IMR-90 (cell line): ENCODE measurements around the gene LILRA2. TPM values are rescaled to one million over a fixed set of nuclear protein-coding genes. Genes with fewer than 3 reads are reported as not detected.

ENCODE experiments used
- ATAC-seq: fragments of 200-7000 bp; cut with Tn5 transposase; 2 replicates; pipeline ENCODE4 v1.9.1; 2020; ENCODE audit warnings: low read depth, mild to moderate bottlenecking, moderate library complexity
- BruUV-seq: library from RNA; stranded (reverse); fragments of 400-500 nt; replicated peaks from 2 replicates; lab custom pipeline; 2021; lab: Mats Ljungman, UMichigan
- CTCF ChIA-PET: fragments of 300-600 bp; formaldehyde crosslinking; extraction: SDS; loops from one replicate; lab custom pipeline; 2021; ENCODE audit warnings: antibody characterized with exemption; lab: Yijun Ruan, JAX
- POLR2A ChIA-PET: fragments of 300-600 bp; sonication (Branson Sonifier 250); formaldehyde crosslinking; loops from one replicate; lab custom pipeline; 2022; ENCODE audit warnings: antibody characterized with exemption; ENCODE audit not compliant: unreplicated experiment; lab: Charles Lee
- DNase-seq: peaks from one replicate; pipeline ENCODE4 v3.0.0; 2013
- H2AFZ ChIP-seq: replicated peaks from 2 replicates; pipeline ENCODE3; 2013; ENCODE audit warnings: low read length, mild to moderate bottlenecking; ENCODE audit not compliant: poor library complexity
- H2AK5ac ChIP-seq: 2 replicates; pipeline ENCODE4 v1.6.1; 2013; ENCODE audit warnings: low read depth, low read length, inconsistent platforms
- H2AK9ac ChIP-seq: replicated peaks from 2 replicates; pipeline ENCODE3; 2013; ENCODE audit warnings: mild to moderate bottlenecking, low read depth, low read length, moderate library complexity; ENCODE audit not compliant: poor library complexity
- H2BK120ac ChIP-seq: 2 replicates; pipeline ENCODE4 v1.6.1; 2013; ENCODE audit warnings: low read depth, low read length, inconsistent platforms
- H2BK15ac ChIP-seq: 3 replicates; pipeline ENCODE4 v1.6.1; 2013; ENCODE audit warnings: low read depth, low read length, inconsistent platforms
- H2BK20ac ChIP-seq: 2 replicates; pipeline ENCODE4 v1.6.1; 2013; ENCODE audit warnings: low read depth, mild to moderate bottlenecking, inconsistent platforms, low read length, moderate library complexity
- H2BK5ac ChIP-seq: 2 replicates; pipeline ENCODE4 v1.6.1; 2013; ENCODE audit warnings: mild to moderate bottlenecking, low read depth, low read length, inconsistent platforms; ENCODE audit not compliant: poor library complexity, severe bottlenecking
- H3K14ac ChIP-seq: replicated peaks from 2 replicates; pipeline ENCODE4 v1.6.1; 2013; ENCODE audit warnings: low read depth, low read length, inconsistent platforms
- H3K18ac ChIP-seq: 2 replicates; pipeline ENCODE4 v1.6.1; 2013; ENCODE audit warnings: low read depth, low read length, control low read depth
- H3K23ac ChIP-seq: 2 replicates; pipeline ENCODE4 v1.6.1; 2013; ENCODE audit warnings: low read depth, low read length, inconsistent platforms
- H3K27ac ChIP-seq: 2 replicates; pipeline ENCODE4 v1.5.1; 2013; ENCODE audit warnings: mild to moderate bottlenecking, control low read depth, low read length; ENCODE audit not compliant: insufficient read depth
- H3K27me3 ChIP-seq: 2 replicates; pipeline ENCODE4 v1.6.1; 2013; ENCODE audit warnings: low read length; ENCODE audit not compliant: control insufficient read depth, insufficient read depth
- H3K36me3 ChIP-seq: 2 replicates; pipeline ENCODE4 v1.6.1; 2013; ENCODE audit warnings: low read length, mixed read lengths; ENCODE audit not compliant: control insufficient read depth, insufficient read depth
- H3K4ac ChIP-seq: 2 replicates; pipeline ENCODE4 v1.6.1; 2013; ENCODE audit warnings: low read depth, low read length, inconsistent platforms
- H3K4me1 ChIP-seq: 2 replicates; pipeline ENCODE4 v1.6.1; 2013; ENCODE audit warnings: low read length, mixed read lengths; ENCODE audit not compliant: control insufficient read depth, insufficient read depth
- H3K4me2 ChIP-seq: 2 replicates; pipeline ENCODE4 v1.6.1; 2013; ENCODE audit warnings: low read depth, mild to moderate bottlenecking, control low read depth, low read length, moderate library complexity
- H3K4me3 ChIP-seq: 2 replicates; pipeline ENCODE4 v1.5.1; 2013; ENCODE audit warnings: low read depth, mild to moderate bottlenecking, control low read depth, low read length, moderate library complexity; ENCODE audit not compliant: insufficient read depth
- H3K56ac ChIP-seq: 2 replicates; pipeline ENCODE4 v1.6.1; 2013; ENCODE audit warnings: low read length, inconsistent platforms; ENCODE audit not compliant: insufficient read depth; ENCODE audit errors: extremely low read depth
- H3K79me1 ChIP-seq, 2 experiments: 2 replicates each; pipeline ENCODE4 v1.6.1; 2013; ENCODE audit warnings: low read length in 2 of 2, inconsistent platforms in 1 of 2, low read depth in 1 of 2
- H3K9ac ChIP-seq: 2 replicates; pipeline ENCODE4 v1.6.1; 2013; ENCODE audit warnings: low read depth, low read length, control low read depth
- H3K9me1 ChIP-seq: 2 replicates; pipeline ENCODE4 v1.6.1; 2013; ENCODE audit warnings: low read length, inconsistent platforms; ENCODE audit not compliant: insufficient read depth
- H3K9me3 ChIP-seq: 2 replicates; pipeline ENCODE4 v1.6.1; 2013; ENCODE audit warnings: low read length; ENCODE audit not compliant: control insufficient read depth, insufficient read depth
- H4K20me1 ChIP-seq: 2 replicates; pipeline ENCODE4 v1.6.1; 2013; ENCODE audit warnings: low read length, inconsistent platforms; ENCODE audit not compliant: insufficient read depth
- H4K5ac ChIP-seq: 2 replicates; pipeline ENCODE4 v1.6.1; 2013; ENCODE audit warnings: mild to moderate bottlenecking, low read depth, low read length, control low read depth
- H4K8ac ChIP-seq, 2 experiments: 2 replicates each; pipeline ENCODE4 v1.6.1; 2013; ENCODE audit warnings: low read depth in 2 of 2, low read length in 2 of 2, control low read depth in 1 of 2, inconsistent platforms in 1 of 2
- H4K91ac ChIP-seq: 2 replicates; pipeline ENCODE4 v1.6.1; 2013; ENCODE audit warnings: low read depth, low read length, inconsistent platforms; ENCODE audit not compliant: insufficient read depth
- BHLHE40 ChIP-seq: fragments of 150-350 bp; IDR thresholded peaks from 2 replicates; pipeline ENCODE4 v1.6.1; 2016; ENCODE audit warnings: mild to moderate bottlenecking, low read depth, low read length
- CEBPB ChIP-seq: IDR thresholded peaks from 2 replicates; pipeline ENCODE4 v1.6.1; 2012; ENCODE audit warnings: low read depth, low read length, improper control_type of control experiment
- CHD1 ChIP-seq: IDR thresholded peaks from 2 replicates; pipeline ENCODE4 v1.6.1; 2012; ENCODE audit warnings: low read depth, low read length, improper control_type of control experiment
- ELK1 ChIP-seq: fragments of 150-350 bp; IDR thresholded peaks from 2 replicates; pipeline ENCODE4 v1.6.1; 2016; ENCODE audit warnings: low read depth, mild to moderate bottlenecking, low read length, moderate library complexity, borderline replicate concordance
- MAFK ChIP-seq: IDR thresholded peaks from 2 replicates; pipeline ENCODE4 v1.6.1; 2012; ENCODE audit warnings: low read depth, low read length, improper control_type of control experiment
- MAZ ChIP-seq: IDR thresholded peaks from 2 replicates; pipeline ENCODE4 v1.6.1; 2012; ENCODE audit warnings: low read depth, mild to moderate bottlenecking, low read length, improper control_type of control experiment, moderate library complexity, borderline replicate concordance
- MXI1 ChIP-seq: IDR thresholded peaks from 2 replicates; pipeline ENCODE4 v1.6.1; 2012; ENCODE audit warnings: low read depth, mild to moderate bottlenecking, low read length, moderate library complexity, borderline replicate concordance
- NFE2L2 ChIP-seq: fragments of 150-350 bp; IDR thresholded peaks from 2 replicates; pipeline ENCODE4 v1.6.1; 2016; ENCODE audit warnings: low read depth, mild to moderate bottlenecking, low read length
- POLR2A ChIP-seq: IDR thresholded peaks from 2 replicates; pipeline ENCODE4 v1.6.1; 2012; ENCODE audit warnings: mild to moderate bottlenecking, low read depth, low read length
- RCOR1 ChIP-seq: IDR thresholded peaks from 2 replicates; pipeline ENCODE4 v1.6.1; 2012; ENCODE audit warnings: mild to moderate bottlenecking, low read length, improper control_type of control experiment; ENCODE audit not compliant: insufficient replicate concordance
- SMC3 ChIP-seq: fragments of 150-350 bp; IDR thresholded peaks from 2 replicates; pipeline ENCODE4 v1.6.1; 2016; ENCODE audit warnings: low read depth, mild to moderate bottlenecking, antibody characterized with exemption, low read length, moderate library complexity
- USF2 ChIP-seq: fragments of 150-350 bp; IDR thresholded peaks from 2 replicates; pipeline ENCODE4 v1.6.1; 2017; ENCODE audit warnings: mild to moderate bottlenecking, antibody characterized with exemption, low read length, low read depth
- WGBS, 2 experiments: methylation state at CpG; one replicate each; pipeline versions ENCODE4 v1.1.5 to v1.1.7; 2013; ENCODE audit warnings: missing lambda C conversion rate in 2 of 2; ENCODE audit not compliant: insufficient read length in 1 of 2; ENCODE audit errors: extremely low coverage in 2 of 2; 5-methylcytosine and 5-hydroxymethylcytosine counted together
- dilution Hi-C: fragments of 300-500 bp; cut with HindIII; formaldehyde crosslinking; loops from one replicate; pipeline ENCODE4 v1.14.3; 2018; ENCODE audit warnings: low sequenced_read_pairs; ENCODE audit not compliant: unreplicated experiment
- in situ Hi-C: fragments of 300-500 bp; cut with MboI; formaldehyde crosslinking; loops from 3 replicates; pipeline ENCODE4 v1.14.3; 2019; ENCODE audit warnings: low sequenced_read_pairs, inconsistent platforms, mixed read lengths
- intact Hi-C: fragments of 100-400 bp; cut with micrococcal nuclease; formaldehyde crosslinking; loops from 2 replicates; pipeline ENCODE4 v1.10.0; 2022
- polyA plus RNA-seq, 3 experiments: library from polyadenylated mRNA; depleted of rRNA; stranded (reverse); fragments of >200 nt; gene quantifications; 2 replicates each; pipeline ENCODE4 v1.2.3, GENCODE V29; 2012; ENCODE audit warnings: low replicate concordance in 1 of 3
- total RNA-seq: library from RNA; depleted of rRNA; stranded (reverse); fragments of >200 nt; gene quantifications from 2 replicates; pipeline ENCODE4 v1.2.3, GENCODE V29; 2012

LILRA2 gene
- total and polyA plus RNA-seq, 2 of the 4 experiments (the other 2 are of a cell fraction), result not detected

- ATAC-seq (no peak), DNase-seq (no peak)
- Histone ChIP-seq H3K79me1 (no peaks in the 10 kb centered on the region), H4K5ac (no peak overlapping the region), H3K23ac (no peak overlapping the region), H4K8ac (no peak overlapping the region), H3K27me3 (no peaks in the 10 kb centered on the region), H2AK9ac (no peak overlapping the region), H2AFZ (no peak overlapping the region), H4K20me1 (no peaks in the 10 kb centered on the region), H3K27ac (no peak overlapping the region), H3K36me3 (no peaks in the 10 kb centered on the region), H3K9me3 (peaks cover 21% of the 10 kb centered on the region), H3K14ac (no peak overlapping the region), H2BK5ac (no peak overlapping the region), H3K18ac (no peak overlapping the region), H2BK20ac (no peak overlapping the region), H4K91ac (no peak overlapping the region), H3K4me2 (no peak overlapping the region), H3K4me3 (no peak overlapping the region), H2AK5ac (no peak overlapping the region), H3K9ac (no peak overlapping the region), H2BK120ac (no peak overlapping the region), H3K56ac (no peak overlapping the region), H2BK15ac (no peak overlapping the region), H3K4me1 (no peaks in the 10 kb centered on the region), H3K9me1 (no peaks in the 10 kb centered on the region), H3K4ac (no peak overlapping the region)
- no peak for TF ChIP-seq USF2
- TF ChIP-seq NFE2L2, result no peak
- no peak for TF ChIP-seq POLR2A
- TF ChIP-seq ELK1, result no peak
- TF ChIP-seq MAZ, result no peak
- no peak for TF ChIP-seq MXI1
- TF ChIP-seq CHD1, result no peak
- no peak for TF ChIP-seq RCOR1
- TF ChIP-seq MAFK, result no peak
- no peak for TF ChIP-seq BHLHE40
- TF ChIP-seq SMC3, result no peak
- no peak for TF ChIP-seq CEBPB
- in situ Hi-C loops (no loop called here), intact Hi-C loops (no loop called here), dilution Hi-C loops (no loop called here)
- BruUV-seq, result no TSS peak
- WGBS, 2 experiments, result 29% methylated on average over 1 of the region's 3 CpGs; no CpG with 5 or more reads in 1 of the 2 experiments
- CTCF ChIA-PET, result no interaction called here
- POLR2A ChIA-PET, result no interaction called here
These were observed 15.3 kb upstream of the LILRA2 start for GRCh38 chr19:54558339-54558738.
